ENCODE data around the gene ELFN2.

- TF ChIP-seq CTCF (conservative IDR thresholded peaks at IDR 0.05 in 1 of 2, IDR thresholded peaks at IDR 0.05 in 1 of 2; ENCODE audit: extremely low read depth in 1 of 2, insufficient read depth in 1 of 2, low read depth in 1 of 2, low read length in 2 of 2): no peak
- TF ChIP-seq EZH2 (IDR thresholded peaks at IDR 0.05; ENCODE audit: borderline replicate concordance, low read length): no peak
These were observed 14.9 kb upstream of the ELFN2 start for GRCh38 chr22:37442135-37442534.
